ENCODE measurements around the gene CCDC88A. TPM values are rescaled to one million over a fixed set of nuclear protein-coding genes. Genes with fewer than 3 reads are reported as not detected.
"Not testable (repeated sequence)": the region's sequence is repeated elsewhere in the genome, so short reads cannot be mapped to it uniquely, and the experiment has no call there.

Gene CCDC88A
- polyA plus RNA-seq, 1 experiment: 18.7 TPM

GRCh38 chr2:55399815-55400214 lies 19.8 kb downstream of the CCDC88A start:
- ChIA-PET CTCF (no interaction called here), POLR2A (no interaction called here)
- no peak for DNase-seq (ENCODE audit: low read depth)
- Histone ChIP-seq H3K36me3 (ENCODE audit: control insufficient read depth, insufficient read depth, low read length) (no peaks in the 10 kb centered on the region), H3K4me3 (ENCODE audit: low read depth, low read length) (no peak overlapping the region), H3K27me3 (ENCODE audit: control insufficient read depth, insufficient read depth, low read length) (no peaks in the 10 kb centered on the region)
- no peak for TF ChIP-seq CTCF (IDR thresholded peaks at IDR 0.05; ENCODE audit: insufficient read depth, low read depth, low read length)

GRCh38 chr2:55395724-55396605 lies 23.7 kb downstream of the CCDC88A start:
- Histone ChIP-seq H3K36me3 (ENCODE audit: control insufficient read depth, insufficient read depth, low read length) (no peaks in the 10 kb centered on the region), H3K4me3 (ENCODE audit: low read depth, low read length) (no peak overlapping the region), H3K27me3 (ENCODE audit: control insufficient read depth, insufficient read depth, low read length) (no peaks in the 10 kb centered on the region)
- no peak for DNase-seq (ENCODE audit: low read depth)
- ChIA-PET CTCF (no interaction called here), POLR2A (no interaction called here)
- no peak for TF ChIP-seq CTCF (IDR thresholded peaks at IDR 0.05; ENCODE audit: insufficient read depth, low read depth, low read length)

- no peak for TF ChIP-seq CTCF (IDR thresholded peaks at IDR 0.05; ENCODE audit: insufficient read depth, low read depth, low read length)
- Histone ChIP-seq H3K4me3 (ENCODE audit: low read depth, low read length) (no peak overlapping the region), H3K27me3 (ENCODE audit: control insufficient read depth, insufficient read depth, low read length) (no peaks in the 10 kb centered on the region), H3K36me3 (ENCODE audit: control insufficient read depth, insufficient read depth, low read length) (no peaks in the 10 kb centered on the region)
- DNase-seq (ENCODE audit: low read depth): no peak
- POLR2A ChIA-PET: no interaction called here
- CTCF ChIA-PET: interaction anchor here (1.8 kb wide), 1 partner anchor 10 kb away, joined by 7 read pairs; no protein-coding TSS in a partner anchor
Measured at GRCh38 chr2:55391615-55392242, 27.9 kb downstream of the CCDC88A start.

GRCh38 chr2:55391155-55391554 lies 28.5 kb downstream of the CCDC88A start:
- ChIA-PET CTCF (interaction anchor here (1.8 kb wide), 1 partner anchor 11 kb away, joined by 7 read pairs; no protein-coding TSS in a partner anchor), POLR2A (no interaction called here)
- Histone ChIP-seq H3K27me3 (ENCODE audit: control insufficient read depth, insufficient read depth, low read length) (no peaks in the 10 kb centered on the region), H3K36me3 (ENCODE audit: control insufficient read depth, insufficient read depth, low read length) (no peaks in the 10 kb centered on the region), H3K4me3 (ENCODE audit: low read depth, low read length) (no peak overlapping the region)
- no peak for TF ChIP-seq CTCF (IDR thresholded peaks at IDR 0.05; ENCODE audit: insufficient read depth, low read depth, low read length)
- no peak for DNase-seq (ENCODE audit: low read depth)

- H3K27me3 ChIP-seq (ENCODE audit: control insufficient read depth, insufficient read depth, low read length); H3K36me3 ChIP-seq (ENCODE audit: control insufficient read depth, insufficient read depth, low read length); H3K4me3 ChIP-seq (ENCODE audit: low read depth, low read length); DNase-seq (ENCODE audit: low read depth); CTCF ChIA-PET; POLR2A ChIA-PET: not testable (repeated sequence)
Measured at GRCh38 chr2:55385516-55385915, 34.1 kb downstream of the CCDC88A start.
